GM18507 (cell line): ENCODE results near the gene TUB.

Experiments
- DNase-seq: peaks from one replicate; pipeline ENCODE4 v3.0.0; 2011; ENCODE audit warnings: low read depth; ENCODE audit not compliant: insufficient read length; ENCODE audit errors: extremely low spot score
- FAIRE-seq: peaks from 2 replicates; lab custom pipeline; 2011; peaks lifted over from hg19 to GRCh38; lab: Jason Lieb, UNC

Gene TUB

DNA sequence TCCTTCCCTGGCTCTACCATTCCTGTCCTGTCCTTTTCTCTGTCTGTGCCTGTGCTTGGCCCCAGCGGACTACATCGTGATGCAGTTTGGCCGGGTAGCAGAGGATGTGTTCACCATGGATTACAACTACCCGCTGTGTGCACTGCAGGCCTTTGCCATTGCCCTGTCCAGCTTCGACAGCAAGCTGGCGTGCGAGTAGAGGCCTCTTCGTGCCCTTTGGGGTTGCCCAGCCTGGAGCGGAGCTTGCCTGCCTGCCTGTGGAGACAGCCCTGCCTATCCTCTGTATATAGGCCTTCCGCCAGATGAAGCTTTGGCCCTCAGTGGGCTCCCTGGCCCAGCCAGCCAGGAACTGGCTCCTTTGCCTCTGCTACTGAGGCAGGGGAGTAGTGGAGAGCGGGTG is 20.4 kb downstream of the TUB start:
- DNase-seq, result no peak
- no peak for FAIRE-seq

DNA sequence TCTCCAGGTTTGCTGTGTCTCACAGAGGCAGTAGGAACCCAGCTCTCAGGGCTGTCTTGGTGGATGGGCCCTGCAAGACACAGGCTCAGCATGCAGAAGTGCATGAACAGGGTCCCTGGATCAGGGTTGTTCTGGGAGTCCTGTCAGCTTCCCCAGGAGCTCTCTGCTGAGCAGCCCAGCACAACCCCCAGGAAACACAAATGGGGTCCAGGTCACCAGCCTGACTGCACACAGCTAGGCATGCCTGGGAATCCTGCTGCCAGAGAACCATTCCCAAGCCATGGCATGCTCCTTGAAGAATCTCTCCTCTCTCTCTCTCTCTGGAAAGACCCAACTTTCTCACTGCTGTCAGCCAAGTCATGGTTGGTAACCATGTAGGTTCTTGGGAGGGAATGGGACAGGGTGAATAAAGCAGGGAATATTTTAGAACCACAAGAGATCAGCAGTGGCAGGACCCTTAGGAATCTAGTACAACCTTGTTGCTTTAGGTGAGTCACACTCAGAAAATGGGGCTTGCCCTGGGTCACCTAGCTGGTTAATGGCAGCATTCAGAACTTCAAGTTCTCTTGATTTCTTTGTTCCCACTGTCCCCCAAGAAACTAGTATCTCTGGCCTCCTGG is 21.4 kb downstream of the TUB start:
- FAIRE-seq, result no peak

DNA sequence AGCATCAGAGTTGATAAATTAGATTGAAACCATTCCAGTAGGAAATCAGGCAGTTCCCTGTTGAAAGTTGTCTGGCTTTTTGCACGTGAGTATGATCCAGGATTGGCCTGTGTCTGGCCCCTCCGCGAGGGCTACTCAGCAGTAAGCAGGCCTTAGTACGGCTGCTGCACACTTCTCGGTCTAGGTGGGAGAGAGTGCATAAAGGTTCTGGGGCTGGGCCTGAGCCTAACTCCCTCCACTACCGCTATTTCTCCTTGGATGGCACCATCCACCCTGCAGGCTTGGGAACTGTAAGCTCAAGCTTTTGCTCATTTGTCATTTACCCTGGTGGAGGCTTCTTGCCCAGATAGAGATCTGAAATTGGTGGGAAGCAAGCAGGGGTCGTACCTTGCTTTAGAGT is 22.0 kb downstream of the TUB start:
- FAIRE-seq (no peak), DNase-seq (no peak)

More for the DNA sequence above, 21.4 kb downstream of the TUB start:
- DNase-seq, result no peak

DNA sequence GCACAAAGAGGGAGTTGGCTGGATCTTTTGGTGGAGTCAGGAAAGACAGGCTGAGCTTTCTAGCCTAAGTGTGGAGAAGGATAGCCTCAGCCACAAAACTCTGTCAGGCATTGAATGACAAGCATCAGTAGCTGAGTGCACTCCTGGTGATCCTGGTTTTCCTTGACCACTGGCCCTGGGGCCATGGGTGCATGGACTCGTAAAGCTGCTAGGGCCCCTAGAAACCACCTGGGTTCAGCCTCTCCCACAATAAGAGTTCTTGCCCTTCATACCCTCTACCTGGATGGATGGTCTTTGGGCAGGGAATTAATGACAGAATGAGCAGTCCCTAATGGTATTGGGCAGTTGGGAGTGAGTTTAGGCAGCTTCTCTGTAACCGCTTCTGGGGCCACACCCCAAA is 22.9 kb downstream of the TUB start:
- no peak for DNase-seq
- no peak for FAIRE-seq

DNA sequence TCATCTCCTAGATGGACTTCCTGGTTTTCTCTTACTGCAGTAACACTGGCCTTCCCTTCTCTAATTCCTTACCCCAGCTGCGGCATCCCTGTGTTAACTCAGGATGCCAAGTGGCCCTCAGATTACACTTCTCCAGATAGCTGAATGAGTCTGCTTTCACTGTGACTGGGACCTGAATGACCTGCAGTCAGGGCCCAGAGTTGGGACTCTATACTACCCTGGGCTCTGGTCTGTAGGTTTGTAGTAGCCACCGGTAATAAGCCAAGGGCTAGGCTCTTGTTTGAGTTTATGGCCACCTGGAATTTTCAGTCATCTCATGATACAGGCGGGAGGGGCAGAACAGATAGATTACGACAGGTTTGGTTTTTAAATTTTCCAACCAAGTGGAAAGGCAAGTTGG is 24.1 kb downstream of the TUB start:
- no peak for FAIRE-seq

DNA sequence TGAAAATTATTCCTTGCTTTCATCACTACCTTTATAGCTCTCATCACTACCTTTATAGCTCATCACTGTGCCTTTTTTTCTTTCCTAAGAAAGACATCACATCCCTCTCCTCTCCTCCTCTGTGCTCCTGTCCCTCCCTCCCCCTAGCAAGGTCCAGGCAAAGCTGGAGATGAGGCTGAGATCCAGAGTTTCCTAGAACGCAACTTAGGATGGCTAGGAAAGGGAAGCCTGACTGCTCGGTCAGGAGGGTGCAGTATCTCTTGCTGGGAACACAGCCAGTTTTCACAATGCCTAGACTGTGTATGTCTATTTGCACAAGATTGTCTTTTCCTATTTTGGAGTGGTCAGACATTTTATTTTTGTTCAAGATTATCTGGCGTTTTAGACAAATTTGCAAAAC is 24.7 kb downstream of the TUB start:
- FAIRE-seq, result no peak
- no peak for DNase-seq

More for the DNA sequence above, 24.1 kb downstream of the TUB start:
- DNase-seq, result no peak

DNA sequence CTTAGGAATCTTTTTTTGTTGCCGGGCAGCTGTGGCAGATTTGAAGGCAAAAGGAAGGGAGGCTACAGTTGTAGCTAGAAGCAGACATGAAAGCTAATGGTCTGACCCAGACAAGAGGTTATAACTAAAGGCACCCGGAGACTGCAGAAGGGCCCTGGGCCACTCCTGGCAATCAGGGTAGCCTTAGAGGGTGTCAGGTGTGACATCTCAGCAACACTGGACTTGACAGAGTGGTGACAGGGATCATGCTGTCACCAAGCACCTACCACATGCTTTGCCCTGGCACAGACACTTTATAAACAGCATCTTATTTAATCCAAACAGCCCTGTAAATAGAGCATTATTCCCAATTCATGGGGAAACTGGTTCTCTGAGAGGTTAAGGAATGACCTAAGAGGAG is 25.7 kb downstream of the TUB start:
- FAIRE-seq, result no peak

DNA sequence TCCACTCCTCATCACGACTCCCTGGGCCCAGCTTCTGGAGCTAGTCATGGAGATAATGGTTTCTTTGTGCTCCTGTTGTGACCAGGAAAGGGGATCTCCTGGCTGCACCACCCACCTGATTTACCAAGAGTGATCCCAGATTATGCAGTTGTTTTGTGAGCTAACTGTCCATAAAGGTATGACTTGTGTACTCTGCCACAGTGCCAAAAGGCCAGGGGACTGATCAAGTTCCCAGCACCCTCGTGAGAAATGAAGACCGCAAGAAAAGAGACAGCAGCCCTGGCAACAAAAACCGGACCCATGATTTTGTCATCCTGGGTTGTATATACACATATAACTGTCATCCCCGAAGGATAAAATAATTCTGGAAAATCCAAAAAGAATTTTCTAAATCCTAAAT is 26.6 kb downstream of the TUB start:
- FAIRE-seq, result no peak
- DNase-seq, result no peak

More for the DNA sequence above, 25.7 kb downstream of the TUB start:
- no peak for DNase-seq

DNA sequence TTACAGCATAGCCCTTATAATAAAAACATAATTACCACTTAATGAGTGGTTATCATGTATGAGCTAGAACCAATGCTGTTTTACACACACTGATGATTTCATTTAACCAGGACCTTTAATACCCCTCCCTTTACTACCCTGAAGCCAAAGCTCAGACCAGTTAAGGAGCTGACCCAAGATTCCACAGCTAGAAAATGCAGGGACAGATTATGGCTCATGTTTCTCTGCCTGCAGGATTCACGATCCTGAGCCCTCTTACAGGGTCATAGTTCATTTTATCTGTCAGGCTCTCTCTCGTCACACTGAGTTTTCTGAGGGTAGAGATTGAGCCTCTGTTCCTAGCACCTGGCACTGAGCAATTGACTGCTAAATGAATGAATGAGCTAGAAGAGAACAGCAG is 27.4 kb downstream of the TUB start:
- DNase-seq (no peak), FAIRE-seq (no peak)

DNA sequence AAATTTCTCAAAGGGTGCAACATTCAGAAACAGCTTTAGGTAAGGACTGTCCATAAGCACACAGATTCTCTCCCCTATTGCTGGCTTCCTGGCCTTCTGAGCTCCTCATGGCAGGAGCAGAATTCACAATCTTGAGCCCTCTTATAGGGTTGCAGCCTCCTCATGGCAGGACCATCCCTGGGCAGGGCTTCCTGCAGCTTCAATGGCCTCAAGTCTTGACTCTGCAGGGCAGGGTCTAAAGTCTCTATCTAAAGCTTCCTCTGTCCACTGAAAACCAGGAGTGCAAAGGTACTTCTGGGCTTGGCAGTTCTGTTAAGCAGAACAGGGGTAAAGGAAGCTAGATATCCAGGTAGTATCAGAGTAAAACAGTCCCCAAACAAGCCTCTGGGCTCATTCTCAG is 28.7 kb downstream of the TUB start:
- no peak for DNase-seq
- no peak for FAIRE-seq

DNA sequence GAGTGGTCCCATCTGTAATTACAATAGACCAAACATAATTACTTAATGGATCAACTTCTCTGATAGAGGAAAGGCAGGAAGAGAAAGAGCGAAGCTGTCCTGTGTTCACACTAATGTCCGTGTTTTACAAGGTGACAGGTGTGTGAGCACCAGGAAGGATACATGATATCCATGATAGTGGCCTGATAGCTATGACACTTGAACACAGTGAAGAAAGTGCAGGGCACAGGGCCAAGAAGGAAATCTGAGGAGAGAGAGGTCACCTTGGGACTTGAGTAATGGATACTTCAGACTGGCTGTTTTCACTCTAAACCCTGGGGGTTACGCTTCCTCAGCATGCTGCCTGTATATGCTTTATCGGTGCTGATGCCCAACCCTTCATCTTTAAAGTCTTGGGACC is 29.4 kb downstream of the TUB start:
- no peak for FAIRE-seq
- DNase-seq, result no peak

DNA sequence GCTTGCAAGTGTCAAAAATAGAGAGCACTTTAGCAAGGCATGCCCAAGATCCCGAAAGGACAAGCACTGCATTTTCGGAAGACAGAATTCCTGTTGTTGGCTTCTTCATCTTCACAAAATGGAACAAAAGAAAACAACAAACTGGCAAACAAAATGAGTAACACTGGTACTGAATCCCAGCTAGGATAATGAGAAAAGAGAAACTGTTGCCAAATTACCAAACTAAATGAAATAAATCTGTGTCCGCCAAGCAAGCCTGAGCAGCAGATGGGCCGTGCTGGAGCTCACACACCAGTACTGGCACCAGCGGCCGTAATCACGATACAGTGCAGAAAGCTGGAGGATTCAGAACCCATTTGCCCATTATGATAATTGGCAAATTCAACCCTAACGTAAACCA is 30.6 kb downstream of the TUB start:
- DNase-seq, result no peak
- no peak for FAIRE-seq

DNA sequence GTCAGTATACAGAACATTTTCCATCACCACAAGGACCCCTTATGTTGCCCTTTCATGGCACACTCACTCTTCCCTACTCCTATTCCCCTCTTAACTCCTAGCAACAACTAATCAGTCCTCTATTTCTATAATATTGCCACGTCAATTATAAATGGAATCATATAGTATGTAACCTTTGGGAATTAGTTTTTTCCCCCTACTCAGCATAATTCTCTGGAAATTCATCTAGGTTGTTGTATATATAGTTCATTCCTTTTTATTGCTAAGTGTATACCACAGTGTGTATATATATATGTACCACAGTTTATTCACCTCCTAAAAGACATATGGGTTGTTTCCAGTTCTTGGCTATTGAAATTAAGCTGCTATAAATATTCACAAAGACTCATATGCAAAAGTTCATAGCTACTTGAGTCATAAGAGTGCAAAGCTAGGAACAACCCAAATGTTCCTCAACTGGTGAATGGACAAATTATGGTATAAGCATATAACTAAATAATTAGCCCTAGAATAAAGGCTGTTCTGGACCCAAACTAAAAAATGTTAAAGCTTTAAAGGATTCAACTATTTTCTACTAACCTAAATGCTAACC is 41.3 kb downstream of the TUB start:
- DNase-seq (no peak), FAIRE-seq (no peak)

DNA sequence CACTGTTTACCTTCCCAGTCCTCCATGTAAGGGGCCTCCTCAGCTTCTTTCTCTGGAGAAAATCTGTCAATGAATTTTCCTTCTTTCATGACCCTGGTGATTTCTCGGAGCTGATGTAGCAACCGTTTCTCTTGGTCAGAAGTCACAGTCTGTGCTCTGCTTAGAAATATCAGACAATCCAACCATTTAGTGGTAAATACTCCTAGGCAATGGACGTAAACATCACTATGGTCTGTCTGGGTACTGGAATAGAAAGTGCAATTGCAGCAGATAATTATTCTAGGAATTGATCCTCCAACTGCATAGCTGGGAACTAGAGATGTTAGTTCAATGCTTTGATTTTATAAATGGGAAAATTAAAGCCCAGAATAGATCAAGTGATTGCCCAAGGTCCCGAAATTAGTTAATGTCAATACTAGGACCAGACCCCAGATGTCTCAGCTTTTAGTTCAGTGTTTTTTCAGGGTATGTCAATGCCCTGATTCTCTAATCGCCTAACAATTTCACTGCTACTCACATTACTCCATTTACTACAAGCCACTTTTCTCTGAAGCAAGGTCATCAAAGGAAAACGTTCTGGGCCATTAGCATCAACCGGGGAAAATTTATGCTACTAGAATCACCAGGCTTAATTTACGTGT is 45.8 kb downstream of the TUB start:
- no peak for DNase-seq
- FAIRE-seq, result no peak

DNA sequence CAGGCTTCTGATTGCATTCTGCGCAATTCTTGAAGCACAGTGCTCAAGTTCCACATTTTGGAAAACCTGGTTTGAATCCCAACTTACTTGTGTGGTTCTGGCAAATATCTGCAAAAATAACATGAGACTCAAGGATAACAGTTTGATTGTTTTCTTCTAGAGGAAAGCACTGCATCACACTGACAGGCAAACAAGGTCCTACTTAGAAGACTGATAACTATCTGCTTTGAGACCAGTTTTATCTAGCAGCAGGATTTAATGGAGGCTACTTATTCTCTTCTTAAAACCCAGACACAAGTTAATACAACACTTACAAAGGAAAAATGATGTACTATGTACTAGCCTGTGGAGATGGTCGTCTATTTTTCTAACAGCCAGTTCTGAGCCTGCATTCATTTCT is 46.4 kb downstream of the TUB start:
- no peak for DNase-seq
- FAIRE-seq, result no peak

DNA sequence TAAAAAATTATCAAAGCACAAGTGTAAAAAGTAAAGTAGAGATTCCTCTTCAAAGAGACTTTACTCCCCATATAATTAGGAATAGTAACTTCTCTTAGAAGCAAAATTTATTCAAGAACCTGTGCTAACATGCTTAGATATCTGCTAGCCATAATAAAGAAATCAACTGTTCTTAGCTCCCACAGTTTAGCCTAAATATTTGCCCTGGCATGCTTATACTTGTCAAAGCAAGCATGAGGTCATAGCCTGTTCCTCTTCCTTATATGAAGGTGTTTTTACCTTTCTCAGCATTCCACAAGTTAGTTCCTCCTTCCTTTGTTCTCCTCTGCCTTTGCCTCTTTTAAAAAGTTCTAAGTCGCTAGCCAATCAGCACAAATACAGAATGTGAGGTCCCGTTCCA is 57.5 kb downstream of the TUB start:
- no peak for FAIRE-seq
- DNase-seq, result no peak

DNA sequence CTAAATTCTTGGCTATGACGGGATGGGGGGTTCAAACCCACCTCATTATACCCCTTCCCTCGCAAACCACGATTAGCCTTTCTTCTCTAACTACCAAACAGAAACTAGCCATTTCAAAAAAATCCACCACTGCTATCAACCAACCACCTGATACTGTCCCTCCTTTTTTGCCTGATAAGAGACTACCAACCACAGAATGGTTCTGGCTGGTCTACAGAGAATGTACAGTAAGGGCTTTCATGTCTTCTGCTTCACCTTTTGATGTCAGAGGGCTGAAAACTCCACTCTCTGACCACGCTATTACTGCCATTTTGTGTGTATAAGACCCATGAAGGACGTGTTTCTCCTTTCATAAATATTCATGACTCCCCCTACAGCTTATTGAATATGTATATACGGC is 68.7 kb downstream of the TUB start:
- FAIRE-seq, result no peak
- no peak for DNase-seq
